ENCODE data around the gene NR5A1. TPM values are rescaled to one million over a fixed set of nuclear protein-coding genes. Genes with fewer than 3 reads are reported as not detected.

Gene NR5A1
- total and polyA plus RNA-seq, 2 experiments from 2014 or later: 0.21 TPM; not detected in 1

GRCh38 chr9:124467410-124468060 lies 39.7 kb downstream of the NR5A1 start:
- TF ChIP-seq EZH2phosphoT487 (IDR thresholded peaks at IDR 0.05; ENCODE audit: unreplicated experiment) (no peak), ZNF114 (CRISPR knock-in tag; IDR thresholded peaks at IDR 0.05) (no peak), STAT1 (IDR thresholded peaks at IDR 0.05; ENCODE audit: unreplicated experiment) (no peak), ETS1 (IDR thresholded peaks at IDR 0.05) (no peak), EZH2 (IDR thresholded peaks at IDR 0.05; ENCODE audit: low read depth, unreplicated experiment) (no peak), REST (IDR thresholded peaks at IDR 0.05; ENCODE audit: unreplicated experiment) (no peak)
- TF ChIP-seq, protein P1, sequence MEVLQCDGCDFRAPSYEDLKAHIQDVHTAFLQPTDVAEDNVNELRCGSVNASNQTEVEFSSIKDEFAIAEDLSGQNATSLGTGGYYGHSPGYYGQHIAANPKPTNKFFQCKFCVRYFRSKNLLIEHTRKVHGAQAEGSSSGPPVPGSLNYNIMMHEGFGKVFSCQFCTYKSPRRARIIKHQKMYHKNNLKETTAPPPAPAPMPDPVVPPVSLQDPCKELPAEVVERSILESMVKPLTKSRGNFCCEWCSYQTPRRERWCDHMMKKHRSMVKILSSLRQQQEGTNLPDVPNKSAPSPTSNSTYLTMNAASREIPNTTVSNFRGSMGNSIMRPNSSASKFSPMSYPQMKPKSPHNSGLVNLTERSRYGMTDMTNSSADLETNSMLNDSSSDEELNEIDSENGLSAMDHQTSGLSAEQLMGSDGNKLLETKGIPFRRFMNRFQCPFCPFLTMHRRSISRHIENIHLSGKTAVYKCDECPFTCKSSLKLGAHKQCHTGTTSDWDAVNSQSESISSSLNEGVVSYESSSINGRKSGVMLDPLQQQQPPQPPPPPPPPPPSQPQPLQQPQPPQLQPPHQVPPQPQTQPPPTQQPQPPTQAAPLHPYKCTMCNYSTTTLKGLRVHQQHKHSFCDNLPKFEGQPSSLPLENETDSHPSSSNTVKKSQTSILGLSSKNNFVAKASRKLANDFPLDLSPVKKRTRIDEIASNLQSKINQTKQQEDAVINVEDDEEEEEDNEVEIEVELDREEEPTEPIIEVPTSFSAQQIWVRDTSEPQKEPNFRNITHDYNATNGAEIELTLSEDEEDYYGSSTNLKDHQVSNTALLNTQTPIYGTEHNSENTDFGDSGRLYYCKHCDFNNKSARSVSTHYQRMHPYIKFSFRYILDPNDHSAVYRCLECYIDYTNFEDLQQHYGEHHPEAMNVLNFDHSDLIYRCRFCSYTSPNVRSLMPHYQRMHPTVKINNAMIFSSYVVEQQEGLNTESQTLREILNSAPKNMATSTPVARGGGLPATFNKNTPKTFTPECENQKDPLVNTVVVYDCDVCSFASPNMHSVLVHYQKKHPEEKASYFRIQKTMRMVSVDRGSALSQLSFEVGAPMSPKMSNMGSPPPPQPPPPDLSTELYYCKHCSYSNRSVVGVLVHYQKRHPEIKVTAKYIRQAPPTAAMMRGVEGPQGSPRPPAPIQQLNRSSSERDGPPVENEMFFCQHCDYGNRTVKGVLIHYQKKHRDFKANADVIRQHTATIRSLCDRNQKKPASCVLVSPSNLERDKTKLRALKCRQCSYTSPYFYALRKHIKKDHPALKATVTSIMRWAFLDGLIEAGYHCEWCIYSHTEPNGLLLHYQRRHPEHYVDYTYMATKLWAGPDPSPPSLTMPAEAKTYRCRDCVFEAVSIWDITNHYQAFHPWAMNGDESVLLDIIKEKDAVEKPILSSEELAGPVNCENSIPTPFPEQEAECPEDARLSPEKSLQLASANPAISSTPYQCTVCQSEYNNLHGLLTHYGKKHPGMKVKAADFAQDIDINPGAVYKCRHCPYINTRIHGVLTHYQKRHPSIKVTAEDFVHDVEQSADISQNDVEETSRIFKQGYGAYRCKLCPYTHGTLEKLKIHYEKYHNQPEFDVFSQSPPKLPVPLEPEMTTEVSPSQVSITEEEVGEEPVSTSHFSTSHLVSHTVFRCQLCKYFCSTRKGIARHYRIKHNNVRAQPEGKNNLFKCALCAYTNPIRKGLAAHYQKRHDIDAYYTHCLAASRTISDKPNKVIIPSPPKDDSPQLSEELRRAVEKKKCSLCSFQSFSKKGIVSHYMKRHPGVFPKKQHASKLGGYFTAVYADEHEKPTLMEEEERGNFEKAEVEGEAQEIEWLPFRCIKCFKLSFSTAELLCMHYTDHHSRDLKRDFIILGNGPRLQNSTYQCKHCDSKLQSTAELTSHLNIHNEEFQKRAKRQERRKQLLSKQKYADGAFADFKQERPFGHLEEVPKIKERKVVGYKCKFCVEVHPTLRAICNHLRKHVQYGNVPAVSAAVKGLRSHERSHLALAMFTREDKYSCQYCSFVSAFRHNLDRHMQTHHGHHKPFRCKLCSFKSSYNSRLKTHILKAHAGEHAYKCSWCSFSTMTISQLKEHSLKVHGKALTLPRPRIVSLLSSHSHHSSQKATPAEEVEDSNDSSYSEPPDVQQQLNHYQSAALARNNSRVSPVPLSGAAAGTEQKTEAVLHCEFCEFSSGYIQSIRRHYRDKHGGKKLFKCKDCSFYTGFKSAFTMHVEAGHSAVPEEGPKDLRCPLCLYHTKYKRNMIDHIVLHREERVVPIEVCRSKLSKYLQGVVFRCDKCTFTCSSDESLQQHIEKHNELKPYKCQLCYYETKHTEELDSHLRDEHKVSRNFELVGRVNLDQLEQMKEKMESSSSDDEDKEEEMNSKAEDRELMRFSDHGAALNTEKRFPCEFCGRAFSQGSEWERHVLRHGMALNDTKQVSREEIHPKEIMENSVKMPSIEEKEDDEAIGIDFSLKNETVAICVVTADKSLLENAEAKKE (CRISPR knock-in tag; IDR thresholded peaks at IDR 0.05): no peak
- Histone ChIP-seq H4K20me1 (replicated peaks; ENCODE audit: insufficient read depth) (no peaks in the 10 kb centered on the region), H3F3A (replicated peaks; ENCODE audit: low read depth) (no peaks in the 10 kb centered on the region), H3K4me3 (no peak overlapping the region), H3K27ac (ENCODE audit: low read depth) (no peak overlapping the region), H3K79me2 (replicated peaks; ENCODE audit: insufficient read depth) (no peaks in the 10 kb centered on the region), H3K27me3 (ENCODE audit: insufficient read depth) (no peaks in the 10 kb centered on the region), H3K36me3 (ENCODE audit: insufficient read depth) (no peaks in the 10 kb centered on the region), H3K4me1 (ENCODE audit: insufficient read depth) (no peaks in the 10 kb centered on the region), H3K9me2 (ENCODE audit: insufficient read depth) (no peaks in the 10 kb centered on the region), H3K4me2 (no peak overlapping the region), H2AFZ (no peak overlapping the region)
- DNase-seq (ENCODE audit: low spot score): no peak
- no peak overlapping the region for H3K27ac Mint-ChIP-seq
- peaks cover 7% of the 10 kb centered on the region for H3K27me3 Mint-ChIP-seq (ENCODE audit: insufficient read depth, low read depth, poor library complexity)
- H3K4me1 Mint-ChIP-seq: no peaks in the 10 kb centered on the region; the same call in 2 of the 3 replicates
- H3K4me3 Mint-ChIP-seq: no peak overlapping the region
- ATAC-seq: no peak
- no peaks in the 10 kb centered on the region for H3K36me3 Mint-ChIP-seq (ENCODE audit: low read depth)
- no peaks in the 10 kb centered on the region for H3K9me3 Mint-ChIP-seq

Data from GM23338 (cell line).